ENCODE results near the gene PRR36. TPM values are rescaled to one million over a fixed set of nuclear protein-coding genes. Genes with fewer than 3 reads are reported as not detected.

The PRR36 gene
- total RNA-seq, 1 donor from 2014 or later = 37.4 TPM

GRCh38 chr19:7822910-7823515 is 51.2 kb downstream of the PRR36 start:
- DNase-seq (ENCODE audit: low spot score, unreplicated experiment) = no peak
- Mint-ChIP-seq H3K27ac (no peak overlapping the region), H3K27me3 (peaks cover 41% of the 10 kb centered on the region), H3K4me1 (ENCODE audit: low read depth) (no peaks in the 10 kb centered on the region), H3K36me3 (ENCODE audit: insufficient read depth) (no peaks in the 10 kb centered on the region), H3K9me3 (ENCODE audit: low read depth) (peaks cover 4% of the 10 kb centered on the region), H3K4me3 (ENCODE audit: low read depth) (no peak overlapping the region)
- no peak for TF ChIP-seq CTCF (IDR thresholded peaks at IDR 0.05; ENCODE audit: unreplicated experiment)

- H3K4me3 Mint-ChIP-seq (ENCODE audit: low read depth) = no peak overlapping the region
- H3K27ac Mint-ChIP-seq = no peak overlapping the region
- no peak for DNase-seq (ENCODE audit: low spot score, unreplicated experiment)
- no peak for TF ChIP-seq CTCF (IDR thresholded peaks at IDR 0.05; ENCODE audit: unreplicated experiment)
- peaks cover 36% of the 10 kb centered on the region for H3K27me3 Mint-ChIP-seq
- peaks cover 4% of the 10 kb centered on the region for H3K9me3 Mint-ChIP-seq (ENCODE audit: low read depth)
- H3K36me3 Mint-ChIP-seq (ENCODE audit: insufficient read depth) = no peaks in the 10 kb centered on the region
- no peaks in the 10 kb centered on the region for H3K4me1 Mint-ChIP-seq (ENCODE audit: low read depth)
Measured at GRCh38 chr19:7820588-7820987, 53.6 kb downstream of the PRR36 start.

GRCh38 chr19:7819337-7819736 is 54.9 kb downstream of the PRR36 start:
- H3K27ac Mint-ChIP-seq = no peak overlapping the region
- H3K36me3 Mint-ChIP-seq (ENCODE audit: insufficient read depth) = no peaks in the 10 kb centered on the region
- no peak for TF ChIP-seq CTCF (IDR thresholded peaks at IDR 0.05; ENCODE audit: unreplicated experiment)
- peaks cover 4% of the 10 kb centered on the region for H3K9me3 Mint-ChIP-seq (ENCODE audit: low read depth)
- no peak for DNase-seq (ENCODE audit: low spot score, unreplicated experiment)
- no peaks in the 10 kb centered on the region for H3K4me1 Mint-ChIP-seq (ENCODE audit: low read depth)
- peaks cover 38% of the 10 kb centered on the region for H3K27me3 Mint-ChIP-seq
- no peak overlapping the region for H3K4me3 Mint-ChIP-seq (ENCODE audit: low read depth)

GRCh38 chr19:7818806-7819205 is 55.4 kb downstream of the PRR36 start:
- peaks cover 4% of the 10 kb centered on the region for H3K9me3 Mint-ChIP-seq (ENCODE audit: low read depth)
- DNase-seq (ENCODE audit: low spot score, unreplicated experiment) = no peak
- no peak overlapping the region for H3K4me3 Mint-ChIP-seq (ENCODE audit: low read depth)
- TF ChIP-seq CTCF (IDR thresholded peaks at IDR 0.05; ENCODE audit: unreplicated experiment) = no peak
- H3K27me3 Mint-ChIP-seq = peaks cover 40% of the 10 kb centered on the region
- no peaks in the 10 kb centered on the region for H3K36me3 Mint-ChIP-seq (ENCODE audit: insufficient read depth)
- no peaks in the 10 kb centered on the region for H3K4me1 Mint-ChIP-seq (ENCODE audit: low read depth)
- no peak overlapping the region for H3K27ac Mint-ChIP-seq

Other genes with a start within 250 kb of the PRR36 start
- 38.8 and 40.3 TPM in 2 replicates for gene XAB2, start 244.8 kb downstream of the PRR36 start, total RNA-seq
- 150 and 184 TPM in 2 replicates for gene PET100, start 244.6 kb downstream of the PRR36 start, total RNA-seq
- gene PCP2, start 240.7 kb downstream of the PRR36 start, total RNA-seq = 1.0 and 2.0 TPM in 2 replicates
- gene STXBP2, start 237.3 kb downstream of the PRR36 start, total RNA-seq = 141 and 143 TPM in 2 replicates
- gene RETN, start 205.3 kb downstream of the PRR36 start, total RNA-seq = not detected in 2 replicates
- gene MCEMP1, start 197.3 kb downstream of the PRR36 start, total RNA-seq = not detected in 2 replicates
- 71.5 and 88.8 TPM in 2 replicates for gene TRAPPC5, start 193.6 kb downstream of the PRR36 start, total RNA-seq
- not detected in 2 replicates for gene FCER2, start 172.3 kb downstream of the PRR36 start, total RNA-seq
- not detected in 2 replicates for gene CLEC4G, start 142.3 kb downstream of the PRR36 start, total RNA-seq
- gene CD209, start 126.9 kb downstream of the PRR36 start, total RNA-seq = not detected in 2 replicates
- gene CLEC4M, start 111.1 kb downstream of the PRR36 start, total RNA-seq = 0.36 and 0.42 TPM in 2 replicates
- 15.2 and 16.2 TPM in 2 replicates for gene EVI5L, start 44.2 kb downstream of the PRR36 start, total RNA-seq
- 3.6 and 3.9 TPM in 2 replicates for gene LRRC8E, start 14.1 kb upstream of the PRR36 start, total RNA-seq
- gene MAP2K7, start 29.5 kb upstream of the PRR36 start, total RNA-seq = 50.7 and 53.5 TPM in 2 replicates
- gene TGFBR3L, start 40.4 kb upstream of the PRR36 start, total RNA-seq = 0.67 and 1.1 TPM in 2 replicates
- gene SNAPC2, start 45.9 kb upstream of the PRR36 start, total RNA-seq = 9.9 and 10.8 TPM in 2 replicates
- gene CTXN1, start 51.7 kb upstream of the PRR36 start, total RNA-seq = 97.9 and 114 TPM in 2 replicates
- 75.0 and 75.2 TPM in 2 replicates for gene TIMM44, start 69.3 kb upstream of the PRR36 start, total RNA-seq
- gene ELAVL1, start 131.3 kb upstream of the PRR36 start, total RNA-seq = 125 and 130 TPM in 2 replicates
- gene CCL25, start 178.4 kb upstream of the PRR36 start, total RNA-seq = not detected in 2 replicates